Memory B cell (primary cell): ENCODE results near the gene SPTBN5.

Experiments used
- ATAC-seq: fragments of 150-1000 bp; cut with Tn5 transposase; 2 replicates; pipeline ENCODE4 v1.10.0; 2021; ENCODE audit warnings: low read depth, mild to moderate bottlenecking, moderate library complexity
- DNase-seq, 2 donors: peaks; one replicate each; pipeline ENCODE4 v3.0.0; 2022; ENCODE audit warnings: low spot score in 2 of 2
- H3K27ac Mint-ChIP-seq: one replicate; pipeline ENCODE4 v1.8.0; 2022; ENCODE audit warnings: mild to moderate bottlenecking, moderate library complexity, mixed read lengths
- H3K27me3 Mint-ChIP-seq: one replicate; pipeline ENCODE4 v1.8.0; 2022; ENCODE audit warnings: mixed read lengths
- H3K36me3 Mint-ChIP-seq: one replicate; pipeline ENCODE4 v1.8.0; 2022; ENCODE audit warnings: mild to moderate bottlenecking, mixed read lengths
- H3K4me1 Mint-ChIP-seq: one replicate; pipeline ENCODE4 v1.8.0; 2022; ENCODE audit warnings: mixed read lengths
- H3K4me3 Mint-ChIP-seq: one replicate; pipeline ENCODE4 v1.8.0; 2022; ENCODE audit warnings: mild to moderate bottlenecking, moderate library complexity, mixed read lengths
- H3K9me3 Mint-ChIP-seq: one replicate; pipeline ENCODE4 v1.8.0; 2022; ENCODE audit warnings: mixed read lengths

SPTBN5 gene

DNA sequence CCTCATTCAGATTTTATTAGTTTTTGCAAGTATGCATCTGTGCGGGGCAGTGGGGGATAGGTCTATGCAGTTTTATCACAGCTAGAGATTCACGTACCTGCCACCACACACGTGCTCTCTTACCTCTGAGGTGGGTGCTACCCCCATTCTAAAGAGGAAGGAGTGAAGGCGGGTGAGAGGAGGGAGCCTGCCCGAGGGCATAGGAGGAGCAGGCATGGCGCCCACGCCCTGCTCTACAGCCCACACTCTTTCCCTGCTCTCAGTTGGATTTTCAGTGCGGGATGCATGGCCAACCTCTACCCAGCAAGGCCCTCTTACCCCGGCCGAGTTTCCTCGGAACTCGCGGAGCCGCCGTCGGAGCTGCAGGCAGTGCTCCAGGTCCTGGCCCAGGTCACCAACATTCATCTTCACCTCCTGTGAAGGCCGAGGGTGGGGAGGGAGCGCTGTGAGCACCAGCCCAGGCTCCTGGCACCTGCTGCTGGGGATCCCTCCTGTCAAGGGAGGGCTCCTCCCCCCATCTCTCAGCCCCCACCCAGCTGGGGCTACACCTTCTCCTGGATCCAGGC lies 28.3 kb downstream of the SPTBN5 start:
- DNase-seq: no peak
- Mint-ChIP-seq H3K27me3 (peaks cover 2% of the 10 kb centered on the region), H3K9me3 (no peaks in the 10 kb centered on the region)

DNA sequence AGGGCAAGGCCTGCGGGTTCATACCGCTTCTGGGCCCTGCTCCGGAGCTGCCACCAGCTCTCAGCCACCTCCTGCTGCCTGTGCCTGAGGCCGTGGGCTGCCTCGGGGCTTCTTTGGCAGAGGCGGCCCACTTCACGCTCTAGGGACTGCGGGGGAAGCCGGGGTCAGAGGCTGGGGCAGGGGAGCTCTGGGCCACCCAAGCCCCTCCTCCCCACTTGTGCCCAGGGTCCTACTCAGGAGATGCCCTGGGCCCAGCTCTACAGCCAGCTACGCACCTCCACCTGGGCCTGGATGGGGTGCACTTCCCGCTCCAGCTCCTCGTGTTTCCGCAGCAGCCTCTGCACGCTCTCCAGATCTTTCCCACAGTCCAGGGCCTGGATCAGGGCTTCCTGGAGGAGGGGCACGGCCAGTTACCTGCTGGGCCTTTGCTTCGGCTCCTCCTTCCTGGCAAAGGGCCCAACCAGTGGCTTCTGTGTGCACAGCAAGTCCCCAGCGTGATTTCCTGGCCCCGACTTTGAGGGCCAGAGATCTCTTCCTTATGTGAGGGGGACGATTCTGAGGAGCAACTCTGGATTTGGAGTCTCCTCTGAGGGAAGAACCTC lies 31.2 kb downstream of the SPTBN5 start:
- DNase-seq: no peak
- Mint-ChIP-seq H3K4me3 (no peak overlapping the region), H3K36me3 (no peaks in the 10 kb centered on the region), H3K27me3 (peaks cover 1% of the 10 kb centered on the region), H3K4me1 (no peaks in the 10 kb centered on the region), H3K27ac (no peak overlapping the region), H3K9me3 (no peaks in the 10 kb centered on the region)
- no peak for ATAC-seq

More for the DNA sequence above, 28.3 kb downstream of the SPTBN5 start:
- ATAC-seq: no peak
- no peak overlapping the region for H3K27ac Mint-ChIP-seq
- H3K4me1 Mint-ChIP-seq: no peaks in the 10 kb centered on the region
- no peaks in the 10 kb centered on the region for H3K36me3 Mint-ChIP-seq
- no peak overlapping the region for H3K4me3 Mint-ChIP-seq

DNA sequence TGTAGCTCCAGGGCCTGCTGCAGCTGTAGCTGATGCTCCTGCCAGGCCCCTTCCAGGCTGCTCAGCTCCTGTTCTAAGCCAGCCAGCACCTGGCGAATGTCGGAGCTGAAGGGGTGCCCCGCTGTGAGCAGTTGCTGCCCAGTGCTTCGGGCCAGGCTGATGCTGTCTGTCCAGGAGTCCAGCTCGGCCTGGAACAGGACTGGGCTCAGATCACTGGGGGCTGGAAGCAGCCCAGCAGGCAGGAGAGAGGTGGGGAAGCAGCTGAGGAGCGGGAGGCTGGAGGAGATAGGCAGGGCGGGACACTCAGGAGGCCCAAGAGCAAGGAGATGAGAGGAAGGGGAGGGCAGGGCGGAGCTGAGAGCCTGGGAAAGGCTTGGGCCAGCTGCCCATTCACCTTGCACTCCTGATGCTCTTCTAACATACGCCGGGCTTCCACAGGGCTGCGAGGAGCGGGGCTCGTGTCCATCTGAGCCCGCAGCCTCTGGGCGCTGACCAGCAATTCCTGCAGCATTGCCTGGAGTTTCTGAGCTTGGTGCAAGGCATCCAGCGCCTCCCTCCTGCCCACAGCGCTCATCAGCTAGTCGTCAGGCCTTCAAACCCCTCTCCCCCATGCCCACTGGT lies 32.0 kb downstream of the SPTBN5 start:
- H3K4me1 Mint-ChIP-seq: no peaks in the 10 kb centered on the region

DNA sequence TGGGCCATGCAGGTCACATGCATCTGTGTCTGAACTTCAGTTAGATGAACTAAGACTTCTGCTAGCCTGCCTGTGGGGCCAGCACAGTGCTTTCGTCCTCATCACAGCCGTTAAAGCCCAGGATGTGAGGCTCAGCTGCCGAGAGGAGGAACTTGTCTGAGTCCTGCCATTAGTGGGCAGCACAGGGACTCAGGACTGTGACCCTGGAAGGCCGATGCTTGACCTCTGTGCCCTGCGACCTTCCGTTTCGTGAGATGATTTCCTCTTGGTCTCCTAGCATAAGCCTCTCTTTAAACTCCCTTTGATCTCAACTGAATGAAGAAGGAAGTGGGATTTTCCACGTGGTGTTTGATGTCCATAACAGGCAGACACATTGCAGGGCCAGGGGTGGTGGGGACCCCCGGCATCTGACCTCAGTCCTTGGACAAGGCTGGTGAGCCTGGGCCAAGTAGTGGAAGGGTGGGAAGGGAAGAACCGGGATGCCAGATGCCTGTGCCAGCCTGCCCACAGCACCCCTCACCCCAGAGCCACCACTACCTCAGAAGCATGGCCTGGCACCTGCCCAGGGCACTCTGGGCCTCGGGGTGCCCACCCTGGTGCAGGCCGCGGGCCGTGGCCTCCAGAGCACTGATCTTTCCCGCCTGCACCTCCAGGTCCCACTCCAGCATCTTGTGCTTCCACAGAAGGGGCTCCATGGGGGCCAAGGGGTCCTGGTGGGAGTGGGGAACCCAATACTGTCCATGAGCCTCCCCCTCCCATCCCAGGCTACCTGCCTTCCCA lies 33.6 kb downstream of the SPTBN5 start:
- no peak overlapping the region for H3K4me3 Mint-ChIP-seq
- DNase-seq (no peak), ATAC-seq (no peak)
- H3K27ac Mint-ChIP-seq: no peak overlapping the region
- H3K36me3 Mint-ChIP-seq: no peaks in the 10 kb centered on the region
- peaks cover 1% of the 10 kb centered on the region for H3K27me3 Mint-ChIP-seq
- no peaks in the 10 kb centered on the region for H3K4me1 Mint-ChIP-seq
- H3K9me3 Mint-ChIP-seq: no peaks in the 10 kb centered on the region

More for the DNA sequence above, 32.0 kb downstream of the SPTBN5 start:
- no peak for ATAC-seq
- no peak overlapping the region for H3K27ac Mint-ChIP-seq
- H3K4me3 Mint-ChIP-seq: no peak overlapping the region
- DNase-seq: no peak
- H3K36me3 Mint-ChIP-seq: no peaks in the 10 kb centered on the region
- H3K27me3 Mint-ChIP-seq: peaks cover 1% of the 10 kb centered on the region
- H3K9me3 Mint-ChIP-seq: no peaks in the 10 kb centered on the region

DNA sequence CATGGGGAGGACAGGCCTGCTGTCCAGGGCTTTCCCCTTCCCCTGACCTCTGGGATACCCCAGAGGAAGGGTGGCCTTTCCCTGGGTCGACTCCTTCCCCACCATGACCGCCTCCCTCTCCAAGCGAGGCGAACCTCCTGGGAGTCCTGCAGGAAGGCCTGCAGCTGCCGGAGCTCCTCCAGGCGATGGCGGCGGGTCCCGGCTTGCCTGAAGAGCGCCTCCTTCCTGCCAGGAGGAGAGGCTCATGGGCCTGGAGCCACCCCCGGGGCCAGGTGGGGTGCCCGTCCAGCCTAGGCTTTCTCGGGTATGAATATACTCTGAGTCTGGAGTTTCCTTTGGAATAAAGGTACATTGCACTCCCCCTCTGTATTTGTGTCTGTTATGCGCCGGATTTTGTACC lies 35.1 kb downstream of the SPTBN5 start:
- Mint-ChIP-seq H3K4me3 (no peak overlapping the region), H3K4me1 (no peaks in the 10 kb centered on the region)

DNA sequence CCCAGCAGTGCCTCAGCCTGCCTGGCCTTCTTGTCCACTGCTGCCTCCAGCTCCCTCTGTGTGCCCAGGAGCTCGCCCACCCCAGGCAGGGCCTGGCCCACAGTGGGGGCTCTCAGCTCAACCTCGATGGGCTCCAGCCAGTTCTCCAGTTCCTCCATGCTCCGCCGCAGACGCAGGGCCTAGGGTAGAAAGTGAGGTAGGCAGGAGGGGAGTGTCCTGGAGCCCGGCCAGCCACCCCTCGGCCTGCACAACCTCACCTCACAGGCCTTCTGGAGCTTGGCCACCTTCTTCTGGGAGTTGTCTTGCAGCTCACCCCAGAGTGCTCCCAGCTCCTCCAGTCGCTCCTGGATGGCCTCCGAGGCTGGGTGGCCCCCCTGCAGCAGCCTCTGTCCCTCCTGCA lies 36.5 kb downstream of the SPTBN5 start:
- ATAC-seq (no peak), DNase-seq (no peak)
- Mint-ChIP-seq H3K27ac (no peak overlapping the region), H3K27me3 (no peaks in the 10 kb centered on the region), H3K9me3 (no peaks in the 10 kb centered on the region), H3K36me3 (no peaks in the 10 kb centered on the region), H3K4me3 (no peak overlapping the region), H3K4me1 (no peaks in the 10 kb centered on the region)

More for the DNA sequence above, 35.1 kb downstream of the SPTBN5 start:
- no peak for ATAC-seq
- DNase-seq: no peak
- Mint-ChIP-seq H3K27ac (no peak overlapping the region), H3K36me3 (no peaks in the 10 kb centered on the region), H3K9me3 (no peaks in the 10 kb centered on the region), H3K27me3 (peaks cover 1% of the 10 kb centered on the region)

DNA sequence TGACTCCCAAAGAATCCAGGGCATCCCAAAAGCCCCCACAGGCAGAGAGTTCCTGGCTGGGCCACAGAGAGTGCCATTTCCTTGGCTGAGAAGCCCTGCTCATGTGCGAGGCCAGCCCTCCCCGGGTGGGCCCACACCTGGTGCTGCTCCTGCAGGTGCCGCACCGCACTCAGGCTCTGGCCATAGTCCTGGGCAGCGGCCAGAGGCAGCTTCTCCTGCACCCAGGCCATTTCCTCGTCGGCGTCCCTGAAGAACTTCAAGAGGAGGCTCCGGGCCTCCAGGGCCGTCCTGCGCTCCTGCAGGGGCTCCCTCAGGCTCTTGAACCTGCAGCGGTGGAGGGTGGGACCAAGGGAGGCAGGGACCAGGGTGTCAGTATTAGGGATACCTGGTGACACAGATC lies 37.1 kb downstream of the SPTBN5 start:
- H3K36me3 Mint-ChIP-seq: no peaks in the 10 kb centered on the region
- no peak overlapping the region for H3K27ac Mint-ChIP-seq
- H3K4me3 Mint-ChIP-seq: no peak overlapping the region
- H3K4me1 Mint-ChIP-seq: no peaks in the 10 kb centered on the region
- H3K9me3 Mint-ChIP-seq: no peaks in the 10 kb centered on the region
- ATAC-seq (no peak), DNase-seq (no peak)
- H3K27me3 Mint-ChIP-seq: no peaks in the 10 kb centered on the region

DNA sequence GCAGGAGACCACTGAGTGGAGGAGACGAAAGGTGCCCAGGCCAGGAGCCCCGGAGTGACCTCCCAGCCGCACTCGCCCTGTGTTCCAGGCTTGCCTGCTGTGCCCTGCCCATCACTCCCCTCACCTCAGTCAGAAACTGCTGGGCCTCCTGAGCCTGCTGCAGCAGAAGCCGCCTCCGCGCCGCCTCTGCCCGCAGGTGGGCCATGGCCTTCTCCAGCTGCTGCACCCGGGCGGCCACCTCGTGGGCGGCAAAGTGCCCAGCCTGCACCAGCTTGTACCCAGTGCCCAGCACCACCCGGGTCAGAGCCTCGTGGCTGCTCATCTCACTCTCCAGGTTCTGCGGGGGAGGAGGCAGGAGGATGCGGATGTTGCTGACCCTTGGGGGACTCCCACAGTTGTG lies 37.6 kb downstream of the SPTBN5 start:
- Mint-ChIP-seq H3K4me3 (no peak overlapping the region), H3K27ac (no peak overlapping the region), H3K36me3 (no peaks in the 10 kb centered on the region), H3K9me3 (no peaks in the 10 kb centered on the region), H3K27me3 (no peaks in the 10 kb centered on the region), H3K4me1 (peaks cover under 1% of the 10 kb centered on the region)
- ATAC-seq: no peak
- no peak for DNase-seq

DNA sequence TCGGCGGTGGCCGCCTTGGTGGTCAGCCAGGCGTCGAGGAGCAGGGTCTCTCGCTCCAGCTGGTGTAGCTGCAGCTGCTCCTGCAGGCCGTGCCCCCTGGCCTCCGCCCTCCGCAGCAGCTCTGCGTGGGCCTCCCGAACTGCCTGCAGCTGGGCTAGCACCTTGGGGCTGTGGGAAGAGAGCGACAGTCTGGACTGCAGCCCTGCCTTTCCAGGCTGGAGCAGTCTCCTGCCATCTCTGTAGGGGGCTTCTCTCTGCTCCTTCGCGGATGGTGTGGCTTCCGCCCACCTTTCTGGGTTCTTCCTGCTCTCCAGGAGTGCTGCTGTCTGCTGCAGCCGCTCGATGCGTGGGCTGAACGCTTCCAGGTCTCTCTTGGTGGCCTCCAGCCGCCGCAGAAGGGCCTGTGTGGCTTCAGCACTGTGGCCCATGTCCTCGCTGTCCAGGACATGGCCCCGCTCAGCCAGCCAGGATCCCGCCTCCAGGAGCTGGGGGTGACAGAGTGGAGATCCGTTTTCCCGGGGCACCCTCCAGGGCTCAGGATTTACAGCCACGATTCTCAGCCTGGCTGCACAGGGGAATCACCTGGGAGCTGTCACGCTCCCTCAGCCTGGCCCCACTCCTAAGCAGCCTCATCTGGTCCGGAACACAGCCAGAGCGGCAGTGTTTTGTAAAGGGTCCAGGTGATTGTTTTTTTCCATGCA lies 38.4 kb downstream of the SPTBN5 start:
- Mint-ChIP-seq H3K36me3 (no peaks in the 10 kb centered on the region), H3K4me1 (peaks cover 7% of the 10 kb centered on the region), H3K4me3 (no peak overlapping the region), H3K27me3 (no peaks in the 10 kb centered on the region), H3K27ac (no peak overlapping the region), H3K9me3 (no peaks in the 10 kb centered on the region)
- ATAC-seq: no peak
- DNase-seq: no peak

DNA sequence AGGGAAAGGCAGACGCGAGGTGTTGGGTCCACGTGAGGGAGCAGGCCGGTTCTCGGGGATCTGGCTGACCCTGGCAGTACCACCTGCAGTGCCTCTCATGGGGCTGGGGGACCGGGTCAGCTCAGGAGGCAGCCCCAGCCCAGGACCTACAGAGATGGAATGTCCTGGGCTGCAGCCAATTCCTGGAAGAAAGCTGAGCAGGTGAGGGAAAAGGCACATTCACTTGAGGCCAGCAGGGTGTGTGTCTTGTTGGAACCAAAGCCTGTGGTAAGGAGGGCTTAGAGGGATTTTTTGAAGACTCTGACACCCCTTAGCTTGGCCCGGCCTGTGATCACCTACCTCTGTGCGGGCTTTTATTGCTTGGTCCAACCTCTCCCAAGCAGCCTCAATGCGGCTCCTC lies 39.4 kb downstream of the SPTBN5 start:
- Mint-ChIP-seq H3K36me3 (no peaks in the 10 kb centered on the region), H3K4me3 (no peak overlapping the region), H3K27ac (no peak overlapping the region), H3K27me3 (no peaks in the 10 kb centered on the region), H3K9me3 (no peaks in the 10 kb centered on the region), H3K4me1 (peaks cover 8% of the 10 kb centered on the region)
- ATAC-seq: no peak
- no peak for DNase-seq

DNA sequence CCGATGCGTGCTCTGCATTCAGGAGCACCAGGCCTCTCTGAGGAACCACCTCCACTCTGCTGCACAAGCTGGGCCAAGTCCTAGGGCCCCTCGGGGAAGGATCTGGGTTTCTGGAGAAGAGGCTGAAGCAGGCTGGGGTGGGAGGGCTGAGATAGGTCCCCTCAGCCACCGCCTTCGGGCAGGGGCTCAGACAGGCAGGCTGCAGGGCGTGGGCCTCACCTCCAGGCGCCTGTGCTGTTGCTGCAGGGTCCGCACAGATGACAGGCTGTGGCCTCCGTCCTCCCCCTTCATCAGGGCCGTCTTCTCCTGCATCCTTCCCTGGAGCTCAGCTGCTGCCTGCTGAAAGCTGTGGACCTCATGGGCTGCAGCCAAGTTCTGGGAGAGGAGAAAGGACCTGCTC lies 40.0 kb downstream of the SPTBN5 start:
- ATAC-seq: no peak
- H3K36me3 Mint-ChIP-seq: no peaks in the 10 kb centered on the region
- H3K27me3 Mint-ChIP-seq: no peaks in the 10 kb centered on the region
- H3K9me3 Mint-ChIP-seq: no peaks in the 10 kb centered on the region
- peaks cover 8% of the 10 kb centered on the region for H3K4me1 Mint-ChIP-seq
- H3K4me3 Mint-ChIP-seq: no peak overlapping the region
- DNase-seq: no peak
- H3K27ac Mint-ChIP-seq: no peak overlapping the region

DNA sequence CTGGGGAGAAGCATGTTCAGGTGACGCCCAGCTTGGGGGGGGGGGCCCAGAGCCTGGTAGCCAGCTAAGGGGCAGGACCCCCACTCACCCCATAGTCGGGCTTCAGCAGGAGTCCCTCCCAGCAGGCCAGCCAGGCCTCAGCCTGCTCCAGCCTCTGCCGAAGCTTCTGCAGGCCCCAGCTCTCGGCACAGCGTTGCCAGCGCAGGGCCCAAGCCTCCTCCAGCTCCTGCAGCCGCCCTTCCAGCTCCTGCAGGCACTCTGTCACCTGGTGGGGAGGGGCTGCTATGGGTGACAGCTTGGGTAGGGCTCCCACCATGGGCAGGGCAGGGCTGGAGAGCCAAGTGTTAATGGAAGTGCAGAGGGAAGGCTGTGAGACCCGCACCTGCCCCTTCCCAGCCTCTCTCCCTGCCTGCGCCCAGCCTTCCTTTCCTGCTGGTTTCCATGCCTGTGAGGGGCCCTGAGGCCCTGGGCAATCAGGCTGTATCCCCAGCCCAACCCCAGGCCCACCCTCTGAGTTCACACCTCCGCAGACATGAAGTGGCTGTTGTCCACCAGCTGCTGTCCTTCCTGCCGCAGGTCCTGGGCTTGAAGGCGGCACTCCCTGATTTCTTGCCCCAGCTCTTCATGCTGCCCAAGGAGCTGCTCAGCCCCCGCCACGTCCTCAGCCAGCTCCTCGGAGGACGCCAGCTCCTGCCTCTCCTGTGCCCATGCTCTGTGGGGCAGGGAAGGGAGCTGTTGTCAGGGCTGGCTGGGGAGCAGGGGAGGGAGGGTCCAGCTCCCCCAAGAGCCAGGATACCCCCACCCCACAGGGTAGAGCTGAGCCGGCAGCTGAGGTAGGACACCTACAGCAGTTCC lies 40.9 kb downstream of the SPTBN5 start:
- Mint-ChIP-seq H3K4me3 (no peak overlapping the region), H3K27ac (no peak overlapping the region), H3K4me1 (peaks cover 8% of the 10 kb centered on the region), H3K36me3 (peaks cover 5% of the 10 kb centered on the region), H3K27me3 (no peaks in the 10 kb centered on the region), H3K9me3 (no peaks in the 10 kb centered on the region)
- ATAC-seq: no peak
- DNase-seq: no peak

DNA sequence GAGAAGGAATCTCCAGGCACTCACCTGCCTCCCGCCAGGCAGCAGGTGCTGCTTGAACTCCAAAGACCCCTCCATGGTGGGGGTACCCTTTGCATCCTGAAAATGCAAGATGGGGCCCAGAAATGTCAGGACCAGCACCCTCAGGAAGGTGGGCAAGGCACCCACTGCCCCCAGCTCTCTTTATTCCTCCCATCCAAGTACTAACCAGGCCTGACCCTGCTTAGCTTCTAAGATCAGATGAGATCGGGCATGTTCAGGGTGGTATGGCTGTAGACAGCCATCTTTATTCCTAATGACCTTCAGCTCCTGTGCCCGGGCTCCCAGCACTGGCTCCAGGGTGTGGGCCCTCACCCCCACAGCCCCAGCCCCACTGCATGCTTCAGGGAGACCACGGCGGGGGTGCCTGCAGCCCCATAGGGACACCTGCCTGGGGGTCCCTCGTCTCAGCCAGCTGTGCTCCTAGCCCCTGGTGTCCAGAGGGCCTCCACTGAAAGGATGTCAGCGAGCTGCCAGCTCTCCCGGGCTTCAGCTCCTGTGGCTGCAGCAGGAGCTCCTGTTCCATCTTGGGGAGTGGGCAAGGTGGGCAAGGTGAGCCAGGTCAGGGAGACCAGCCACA lies 42.0 kb downstream of the SPTBN5 start:
- Mint-ChIP-seq H3K4me1 (peaks cover 8% of the 10 kb centered on the region), H3K27ac (no peak overlapping the region), H3K4me3 (no peak overlapping the region), H3K36me3 (peaks cover 9% of the 10 kb centered on the region), H3K27me3 (no peaks in the 10 kb centered on the region), H3K9me3 (no peaks in the 10 kb centered on the region)
- ATAC-seq: no peak
- no peak for DNase-seq
